CD14-positive monocyte (primary cell): Measurements from ENCODE around the gene AJAP1. TPM values are rescaled to one million over a fixed set of nuclear protein-coding genes. Genes with fewer than 3 reads are reported as not detected.

Source experiments
- DNase-seq, 3 donors: peaks; one replicate each; pipeline ENCODE4 v3.0.0-alpha.2; 2011 to 2022
- H2AFZ ChIP-seq: 2 replicates; pipeline ENCODE4 v1.6.0; 2012; ENCODE audit warnings: mild to moderate bottlenecking, low read depth, low read length, inconsistent platforms; ENCODE audit not compliant: insufficient read depth, poor library complexity, severe bottlenecking
- H3K27ac ChIP-seq, 2 donors: 1 replicate in 1 of 2; 2 replicates in 1 of 2; pipeline ENCODE4 v1.5.1; 2012 to 2013; ENCODE audit warnings: low read length in 2 of 2, control low read depth in 1 of 2, inconsistent platforms in 1 of 2, low read depth in 1 of 2, mild to moderate bottlenecking in 1 of 2
- H3K27me3 ChIP-seq, 2 donors: one replicate each; pipeline versions ENCODE4 v1.6.0 to v1.6.1; 2011 to 2013; ENCODE audit warnings: low read length in 2 of 2; ENCODE audit not compliant: control insufficient read depth in 2 of 2, insufficient read depth in 2 of 2
- H3K36me3 ChIP-seq, 2 donors: replicated peaks in 1 of 2; 1 replicate in 1 of 2; 2 replicates in 1 of 2; pipeline versions ENCODE4 v1.5.1 to v1.6.1; 2012 to 2013; ENCODE audit warnings: low read length in 2 of 2, control low read depth in 1 of 2, inconsistent platforms in 1 of 2, mild to moderate bottlenecking in 1 of 2; ENCODE audit not compliant: insufficient read depth in 2 of 2, control insufficient read depth in 1 of 2
- H3K4me1 ChIP-seq, 2 donors: 1 replicate in 1 of 2; 2 replicates in 1 of 2; pipeline versions ENCODE4 v1.5.1 to v1.6.1; 2012 to 2013; ENCODE audit warnings: low read length in 2 of 2, control low read depth in 1 of 2, inconsistent platforms in 1 of 2, mild to moderate bottlenecking in 1 of 2, moderate library complexity in 1 of 2; ENCODE audit not compliant: insufficient read depth in 2 of 2, control insufficient read depth in 1 of 2
- H3K4me2 ChIP-seq: replicated peaks from 2 replicates; pipeline ENCODE3; 2012; ENCODE audit warnings: low read length, moderate library complexity, mild to moderate bottlenecking; ENCODE audit not compliant: poor library complexity, severe bottlenecking; ENCODE audit errors: extremely low read depth
- H3K4me3 ChIP-seq, 3 experiments: fragments of 200-600 bp in 1 of 3; sonication (generic) in 1 of 3; replicated peaks in 1 of 3; 1 replicate in 2 of 3; 2 replicates in 1 of 3; pipeline ENCODE4 v1.5.1; 2011 to 2013; ENCODE audit warnings: low read length in 3 of 3, mild to moderate bottlenecking in 3 of 3, control low read depth in 2 of 3, low read depth in 2 of 3, inconsistent platforms in 1 of 3, moderate library complexity in 1 of 3
- H3K79me2 ChIP-seq: 2 replicates; pipeline ENCODE4 v1.6.0; 2012; ENCODE audit warnings: mild to moderate bottlenecking, control low read depth, inconsistent platforms, low read length, moderate library complexity; ENCODE audit not compliant: insufficient read depth
- H3K9ac ChIP-seq: 2 replicates; pipeline ENCODE4 v1.6.0; 2017; ENCODE audit warnings: low read length, mild to moderate bottlenecking; ENCODE audit not compliant: insufficient read depth, poor library complexity, severe bottlenecking
- H3K9me3 ChIP-seq, 2 donors: replicated peaks in 1 of 2; 1 replicate in 1 of 2; 2 replicates in 1 of 2; pipeline versions ENCODE4 v1.5.1 to v1.6.1; 2012 to 2013; ENCODE audit warnings: low read length in 2 of 2, control low read depth in 1 of 2; ENCODE audit not compliant: control insufficient read depth in 1 of 2, insufficient read depth in 1 of 2
- H4K20me1 ChIP-seq: 2 replicates; pipeline ENCODE4 v1.6.0; 2012; ENCODE audit warnings: mild to moderate bottlenecking, low read length, control low read depth, moderate library complexity; ENCODE audit not compliant: insufficient read depth
- H3K27ac Mint-ChIP-seq, 7 donors: one replicate each; pipeline ENCODE4 v1.8.0; 2020; ENCODE audit warnings: mild to moderate bottlenecking in 7 of 7, mixed read lengths in 7 of 7, moderate library complexity in 6 of 7, inconsistent platforms in 2 of 7
- H3K27me3 Mint-ChIP-seq, 3 donors: one replicate each; pipeline ENCODE4 v1.8.0; 2021 to 2022; ENCODE audit warnings: low read depth in 3 of 3, mild to moderate bottlenecking in 3 of 3, mixed read lengths in 3 of 3, moderate library complexity in 3 of 3, inconsistent platforms in 1 of 3
- H3K36me3 Mint-ChIP-seq, 2 donors: one replicate each; pipeline ENCODE4 v1.8.0; 2020; ENCODE audit warnings: mixed read lengths in 2 of 2, inconsistent platforms in 1 of 2, mild to moderate bottlenecking in 1 of 2
- H3K4me1 Mint-ChIP-seq: one replicate; pipeline ENCODE4 v1.8.0; 2020; ENCODE audit warnings: mild to moderate bottlenecking, mixed read lengths
- H3K4me3 Mint-ChIP-seq, 2 donors: one replicate each; pipeline ENCODE4 v1.8.0; 2020; ENCODE audit warnings: mild to moderate bottlenecking in 2 of 2, mixed read lengths in 2 of 2, moderate library complexity in 1 of 2
- H3K9me3 Mint-ChIP-seq, 7 donors: one replicate each; pipeline ENCODE4 v1.8.0; 2020 to 2022; ENCODE audit warnings: mixed read lengths in 7 of 7, mild to moderate bottlenecking in 6 of 7, moderate library complexity in 6 of 7, inconsistent platforms in 2 of 7
- CTCF ChIP-seq: fragments of 200-600 bp; IDR thresholded peaks from one replicate; pipeline ENCODE4 v1.8.0; 2022; ENCODE audit warnings: antibody characterized with exemption, mild to moderate bottlenecking
- WGBS: methylation state at CpG from one replicate; pipeline ENCODE4 v1.1.5; 2013; ENCODE audit warnings: missing lambda C conversion rate; ENCODE audit not compliant: insufficient coverage; 5-methylcytosine and 5-hydroxymethylcytosine counted together
- intact Hi-C, 2 donors: fragments of 100-400 bp; cut with micrococcal nuclease; formaldehyde crosslinking; loops; one replicate each; pipeline versions ENCODE4 v1.15.0 to v1.15.1; 2023
- polyA plus RNA-seq, 3 donors: library from polyadenylated mRNA; depleted of rRNA in 1 of 3; unstranded in 2 of 3; stranded (reverse) in 1 of 3; fragments of 300-500 nt in 2 of 3; fragments of >200 nt in 1 of 3; fragmentation: Illumina TruSeq in 2 of 3; gene quantifications; 1 replicate in 2 of 3; 2 replicates in 1 of 3; pipeline ENCODE4 v1.2.3, GENCODE V29; 2012 to 2021

AJAP1 gene
- polyA plus RNA-seq, 3 donors, result not detected

- Histone ChIP-seq H3K79me2 (no peaks in the 10 kb centered on the region), H3K27ac (no peak overlapping the region), H2AFZ (no peak overlapping the region), H4K20me1 (no peaks in the 10 kb centered on the region), H3K9ac (no peak overlapping the region), H3K9me3 (no peaks in the 10 kb centered on the region), H3K27me3 (no peaks in the 10 kb centered on the region), H3K4me1 (no peaks in the 10 kb centered on the region), H3K4me2 (no peak overlapping the region), H3K36me3 (no peaks in the 10 kb centered on the region), H3K4me3 (no peak overlapping the region)
- Mint-ChIP-seq H3K4me3 (no peak overlapping the region), H3K9me3 (peaks cover 0 to 1% (median 0%) of the 10 kb centered on the region in 7 donors), H3K36me3 (no peaks in the 10 kb centered on the region), H3K4me1 (no peaks in the 10 kb centered on the region), H3K27ac (no peak overlapping the region), H3K27me3 (peaks cover 1 to 7% (median 5%) of the 10 kb centered on the region in 3 donors)
- WGBS, result 67% methylated on average over 3 of the region's 10 CpGs
- intact Hi-C loops, result no loop called here
- DNase-seq, result no peak
- TF ChIP-seq CTCF, result no peak
Observed at GRCh38 chr1:4693891-4694290, 39.5 kb downstream of the AJAP1 start.

- Histone ChIP-seq H3K79me2 (no peaks in the 10 kb centered on the region), H3K27me3 (no peaks in the 10 kb centered on the region), H4K20me1 (no peaks in the 10 kb centered on the region), H3K9ac (no peak overlapping the region), H3K4me1 (no peaks in the 10 kb centered on the region), H3K9me3 (no peaks in the 10 kb centered on the region), H3K27ac (no peak overlapping the region), H3K4me3 (no peak overlapping the region), H3K36me3 (no peaks in the 10 kb centered on the region), H2AFZ (no peak overlapping the region), H3K4me2 (no peak overlapping the region)
- Mint-ChIP-seq H3K4me3 (no peak overlapping the region), H3K9me3 (peaks cover 0 to 1% (median 0%) of the 10 kb centered on the region in 7 donors), H3K27me3 (peaks cover 1 to 6% (median 5%) of the 10 kb centered on the region in 3 donors), H3K27ac (no peak overlapping the region), H3K4me1 (no peaks in the 10 kb centered on the region), H3K36me3 (no peaks in the 10 kb centered on the region)
- 95% methylated on average over 5 of the region's 9 CpGs for WGBS
- no peak for TF ChIP-seq CTCF
- intact Hi-C loops, result no loop called here
- DNase-seq, result no peak
Observed at GRCh38 chr1:4694492-4694891, 40.1 kb downstream of the AJAP1 start.
